GM18873 (cell line): ENCODE measurements around the gene SFXN5.

Source experiments
- ATAC-seq: cut with Tn5 transposase; IDR thresholded peaks from one replicate; pipeline ENCODE4 v1.9.1; 2021; ENCODE audit warnings: mild to moderate bottlenecking, moderate library complexity, moderate number of reproducible peaks; ENCODE audit not compliant: unreplicated experiment, low FRiP score

Gene SFXN5

GRCh38 chr2:72959995-72960981 is 111.2 kb downstream of the SFXN5 start:
- no peak for ATAC-seq

- ATAC-seq, result no peak
Observed at GRCh38 chr2:72959554-72959953, 112.0 kb downstream of the SFXN5 start.

GRCh38 chr2:72958542-72959385 is 112.7 kb downstream of the SFXN5 start:
- ATAC-seq, result no peak

DNA sequence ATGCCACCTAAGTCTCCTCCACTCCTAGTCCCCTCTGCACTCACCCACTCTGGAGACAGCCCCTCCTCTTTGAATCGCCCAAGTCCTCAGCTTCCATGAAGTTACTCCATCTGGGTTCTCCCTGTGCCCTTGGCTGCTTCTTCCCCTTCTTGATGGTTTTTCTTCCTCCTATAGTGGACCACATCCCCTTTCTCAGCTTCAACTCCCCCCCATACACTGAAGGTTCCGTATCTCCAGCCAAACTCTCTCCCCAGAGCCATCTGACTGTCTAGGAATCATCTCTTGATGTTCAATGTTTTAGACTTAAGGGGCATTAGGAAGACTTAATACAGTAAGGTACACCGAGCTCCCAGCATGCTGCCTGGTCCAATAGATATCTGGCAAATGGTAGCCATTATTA is 114.6 kb downstream of the SFXN5 start:
- no peak for ATAC-seq

- no peak for ATAC-seq
Observed at GRCh38 chr2:72956050-72956395, 115.5 kb downstream of the SFXN5 start.

DNA sequence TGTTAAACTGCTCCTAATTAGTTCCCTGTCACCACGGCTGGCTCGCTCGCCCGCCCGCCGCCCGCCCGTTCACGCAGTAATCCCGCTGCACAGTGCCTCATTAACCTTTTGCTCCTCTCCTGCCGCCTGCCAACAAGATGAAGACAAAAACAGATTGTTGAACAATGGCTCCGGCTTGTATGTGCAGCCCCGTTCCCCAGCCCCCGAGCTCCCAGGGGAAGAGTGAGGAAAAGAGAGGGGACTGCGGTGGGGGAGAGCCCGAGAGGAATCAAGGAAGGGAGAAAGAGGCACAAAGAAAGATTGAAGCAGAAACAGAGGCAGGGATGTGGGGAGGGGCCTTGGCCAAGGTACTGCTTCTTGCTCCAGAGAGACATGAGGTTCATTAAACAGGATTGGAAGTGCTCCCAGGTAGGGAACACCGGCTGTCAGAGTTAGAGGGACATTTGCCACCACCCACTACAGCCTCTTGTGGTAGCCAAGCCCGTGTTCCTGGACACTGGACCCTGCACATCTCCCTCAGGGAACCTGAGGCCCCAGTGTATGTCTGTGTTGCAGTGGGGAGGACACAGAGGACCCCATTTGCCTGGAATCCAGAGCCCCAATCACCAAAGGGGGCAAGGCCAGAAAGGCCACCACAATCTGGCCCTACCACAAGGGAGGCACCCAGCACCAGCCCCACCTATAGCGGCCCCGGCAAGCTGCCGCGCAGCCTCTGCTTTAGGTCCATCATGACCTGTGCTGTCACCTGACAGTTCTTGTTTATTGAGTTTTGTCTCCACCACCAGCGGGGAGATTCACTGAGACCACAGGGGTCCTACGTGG is 116.1 kb downstream of the SFXN5 start:
- no peak for ATAC-seq

DNA sequence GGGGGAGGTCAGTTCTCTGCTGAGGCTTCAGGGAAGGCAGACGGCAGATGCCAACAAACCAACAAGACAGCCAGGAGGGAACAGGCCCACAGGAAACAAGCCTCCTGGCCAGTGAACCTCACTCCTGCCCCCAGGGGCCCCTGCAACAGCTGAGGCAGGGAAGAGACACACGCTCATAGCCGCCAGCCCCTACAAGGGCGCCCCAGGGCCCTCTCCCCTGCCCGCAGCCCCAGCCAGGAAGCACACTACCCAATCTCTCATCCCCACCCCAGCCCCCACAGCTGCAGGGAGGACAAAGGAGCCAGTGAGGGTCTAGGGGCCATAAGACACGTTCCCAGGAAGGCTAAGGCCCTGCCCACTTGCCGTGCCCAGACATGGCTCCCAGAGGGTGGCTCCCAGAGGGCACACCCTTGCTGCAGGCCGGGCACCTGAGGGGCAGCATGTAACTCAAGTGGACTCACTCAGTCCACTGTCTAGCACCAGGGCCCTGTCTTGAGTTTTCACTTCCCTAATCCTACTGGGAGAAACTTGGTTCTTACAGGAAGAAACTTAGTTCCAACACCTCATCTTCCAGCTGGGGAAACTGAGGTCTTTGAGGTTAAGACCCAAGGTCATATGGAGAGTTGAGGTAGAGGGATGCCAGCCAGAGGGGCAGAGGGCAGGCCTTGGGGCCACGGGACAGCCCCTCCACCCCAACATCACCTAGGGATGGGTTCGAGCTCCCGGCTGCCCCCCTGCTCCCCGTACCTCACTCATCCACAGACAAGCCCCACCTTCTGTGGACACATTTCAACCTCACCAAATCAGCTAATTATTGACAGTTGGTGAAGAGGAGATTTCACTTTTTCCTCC is 116.9 kb downstream of the SFXN5 start:
- ATAC-seq, result no peak

DNA sequence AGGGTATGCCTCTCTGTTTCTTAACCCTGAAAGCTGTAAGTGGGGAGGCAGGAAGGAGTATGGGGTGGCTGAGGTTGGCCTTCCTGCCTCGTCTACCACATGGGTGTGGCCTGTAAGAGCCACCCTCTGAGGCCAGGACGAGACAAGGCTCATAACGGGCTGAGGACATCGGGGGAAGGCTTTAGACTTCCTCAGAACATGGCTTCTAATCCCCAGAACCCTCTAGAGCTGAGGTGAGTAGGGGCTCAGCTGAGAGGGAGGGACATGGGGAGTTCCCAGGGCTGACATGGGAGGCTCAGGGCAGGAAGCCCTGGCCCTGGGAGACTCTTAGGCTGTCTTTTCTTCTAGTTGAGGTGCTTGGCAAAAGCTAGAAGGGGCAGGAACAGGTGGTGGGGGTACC is 117.5 kb downstream of the SFXN5 start:
- no peak for ATAC-seq

GRCh38 chr2:72953528-72953927 is 118.0 kb downstream of the SFXN5 start:
- no peak for ATAC-seq

- ATAC-seq, result no peak
Observed at GRCh38 chr2:72952961-72953360, 118.6 kb downstream of the SFXN5 start.

DNA sequence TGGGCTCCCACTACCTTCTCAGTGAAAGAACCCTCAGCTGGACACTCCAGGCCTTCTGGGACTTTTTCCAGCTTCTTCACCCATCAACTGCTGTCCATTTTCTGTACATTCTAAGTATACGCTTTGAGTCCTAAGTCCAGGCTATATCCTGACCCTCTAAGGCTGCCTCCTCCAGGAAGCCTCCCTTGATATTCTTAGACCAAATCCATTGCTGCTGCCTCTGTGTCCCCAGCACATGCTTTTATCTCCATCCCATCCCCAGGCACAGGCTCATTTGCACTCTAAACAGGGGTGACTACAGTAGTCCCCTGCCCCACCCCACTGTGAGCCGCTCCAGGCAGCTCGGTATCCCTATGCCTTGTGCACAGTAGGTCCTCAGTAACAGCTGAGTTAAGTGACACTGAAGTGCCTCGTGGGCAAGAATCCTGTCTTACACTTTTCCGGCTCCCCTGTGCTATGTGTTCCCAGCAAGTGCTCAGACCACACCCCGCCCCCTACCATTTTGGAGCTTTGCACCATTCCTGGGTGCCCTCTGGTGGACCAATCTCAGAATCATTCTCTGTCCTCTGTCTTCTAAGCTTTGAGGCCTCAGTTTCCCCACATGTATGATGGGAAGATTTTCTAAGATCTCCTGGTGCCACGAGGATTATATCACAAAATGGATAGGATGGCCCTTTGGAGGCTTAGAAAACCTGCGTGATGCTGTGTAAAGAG is 119.2 kb downstream of the SFXN5 start:
- no peak for ATAC-seq

- ATAC-seq, result no peak
Observed at GRCh38 chr2:72951303-72952095, 120.0 kb downstream of the SFXN5 start.

GRCh38 chr2:72950558-72951255 is 120.8 kb downstream of the SFXN5 start:
- ATAC-seq, result no peak

- ATAC-seq, result no peak
Observed at GRCh38 chr2:72949642-72950041, 121.9 kb downstream of the SFXN5 start.

DNA sequence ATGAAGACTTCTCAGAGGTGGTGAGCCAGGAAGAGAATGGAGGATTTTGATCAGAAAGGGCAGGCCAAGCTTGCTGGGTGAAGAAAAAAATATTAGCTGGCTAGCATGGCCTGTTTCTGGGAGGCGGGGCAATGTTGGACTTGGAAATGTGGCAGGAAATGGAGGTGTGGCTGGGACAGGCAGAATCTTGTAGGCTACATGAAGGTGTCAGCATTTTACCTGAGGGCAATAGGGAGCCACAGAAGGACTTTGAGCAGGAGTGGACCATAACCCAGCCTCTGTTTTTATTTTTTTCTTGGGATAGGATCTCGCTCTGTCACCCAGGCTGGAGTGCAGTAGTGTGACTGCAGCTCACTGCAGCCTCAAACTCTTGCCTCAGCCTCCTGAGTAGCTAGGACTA is 122.5 kb downstream of the SFXN5 start:
- ATAC-seq, result no peak

- ATAC-seq, result no peak
Observed at GRCh38 chr2:72947952-72948830, 123.3 kb downstream of the SFXN5 start.

DNA sequence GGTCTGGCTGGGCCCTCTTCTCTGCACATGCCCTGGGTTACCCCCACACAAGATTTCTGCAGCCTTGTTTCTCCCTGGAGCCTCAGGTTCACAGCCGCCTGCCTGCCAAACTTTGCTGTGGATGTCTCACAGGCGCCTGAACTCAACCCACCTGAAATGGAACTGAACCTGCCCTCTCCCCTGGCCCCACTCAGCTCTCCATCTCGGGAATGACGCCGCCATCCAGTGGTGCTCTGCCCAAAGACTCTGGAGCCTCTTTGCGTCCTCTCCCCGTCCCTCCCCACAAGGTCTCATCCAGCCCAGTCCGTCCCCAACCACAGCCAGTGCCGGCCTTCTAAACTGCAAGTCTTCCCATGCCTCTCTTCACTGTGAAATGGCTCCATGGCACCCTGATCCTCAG is 125.0 kb downstream of the SFXN5 start:
- ATAC-seq, result no peak
